Vagina (tissue), 2 donors: Measurements from ENCODE around the gene MAVS.

Experiments
- POLR2A ChIP-seq, 2 donors: fragments of 450-650 bp; IDR thresholded peaks; one replicate each; pipeline ENCODE4 v1.6.1; 2017; ENCODE audit warnings: antibody characterized with exemption in 2 of 2, mild to moderate bottlenecking in 2 of 2, moderate library complexity in 2 of 2
- POLR2AphosphoS5 ChIP-seq, 2 donors: sonication (generic); formaldehyde crosslinking; IDR thresholded peaks; one replicate each; pipeline ENCODE4 v1.9.0; 2017; ENCODE audit warnings: antibody characterized with exemption in 2 of 2, mild to moderate bottlenecking in 2 of 2, low read depth in 1 of 2; ENCODE audit not compliant: insufficient read depth in 1 of 2
- TF ChIP-seq, protein P1 (sequence below), 3 experiments: fragments of 450-650 bp in 2 of 3; fragments of 200-600 bp in 1 of 3; sonication (generic) in 1 of 3; IDR thresholded peaks; one replicate each; pipeline ENCODE4 v1.5.1; 2017 to 2019; ENCODE audit warnings: antibody characterized with exemption in 3 of 3, mild to moderate bottlenecking in 2 of 3, moderate library complexity in 2 of 3

- TF ChIP-seq, protein P1, sequence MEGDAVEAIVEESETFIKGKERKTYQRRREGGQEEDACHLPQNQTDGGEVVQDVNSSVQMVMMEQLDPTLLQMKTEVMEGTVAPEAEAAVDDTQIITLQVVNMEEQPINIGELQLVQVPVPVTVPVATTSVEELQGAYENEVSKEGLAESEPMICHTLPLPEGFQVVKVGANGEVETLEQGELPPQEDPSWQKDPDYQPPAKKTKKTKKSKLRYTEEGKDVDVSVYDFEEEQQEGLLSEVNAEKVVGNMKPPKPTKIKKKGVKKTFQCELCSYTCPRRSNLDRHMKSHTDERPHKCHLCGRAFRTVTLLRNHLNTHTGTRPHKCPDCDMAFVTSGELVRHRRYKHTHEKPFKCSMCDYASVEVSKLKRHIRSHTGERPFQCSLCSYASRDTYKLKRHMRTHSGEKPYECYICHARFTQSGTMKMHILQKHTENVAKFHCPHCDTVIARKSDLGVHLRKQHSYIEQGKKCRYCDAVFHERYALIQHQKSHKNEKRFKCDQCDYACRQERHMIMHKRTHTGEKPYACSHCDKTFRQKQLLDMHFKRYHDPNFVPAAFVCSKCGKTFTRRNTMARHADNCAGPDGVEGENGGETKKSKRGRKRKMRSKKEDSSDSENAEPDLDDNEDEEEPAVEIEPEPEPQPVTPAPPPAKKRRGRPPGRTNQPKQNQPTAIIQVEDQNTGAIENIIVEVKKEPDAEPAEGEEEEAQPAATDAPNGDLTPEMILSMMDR (IDR thresholded peaks at IDR 0.05): no peak
- TF ChIP-seq POLR2AphosphoS5 (IDR thresholded peaks at IDR 0.05; ENCODE audit: insufficient read depth in 1 of 2, low read depth in 1 of 2): no peak
- TF ChIP-seq POLR2A (IDR thresholded peaks at IDR 0.05): no peak
Observed at GRCh38 chr20:3839328-3839727, 7.3 kb upstream of the MAVS start.
